Aorta (tissue), 5 donors: ENCODE measurements around the gene ZNF346. TPM values are rescaled to one million over a fixed set of nuclear protein-coding genes. Genes with fewer than 3 reads are reported as not detected.

ENCODE experiments used
- ATAC-seq: fragments of 200-7000 bp; cut with Tn5 transposase; one replicate; pipeline ENCODE4 v1.9.1; 2022; ENCODE audit warnings: moderate library complexity; ENCODE audit not compliant: low FRiP score
- DNase-seq, 2 donors: peaks; one replicate each; pipeline ENCODE4 v3.0.0-alpha.2; 2020
- H3K27ac ChIP-seq, 2 donors: one replicate each; pipeline ENCODE4 v1.5.1; 2013; ENCODE audit warnings: low read length in 2 of 2, mild to moderate bottlenecking in 2 of 2, moderate library complexity in 2 of 2, control low read depth in 1 of 2, inconsistent platforms in 1 of 2, low read depth in 1 of 2
- H3K27me3 ChIP-seq, 2 donors: one replicate each; pipeline ENCODE4 v1.6.1; 2013; ENCODE audit warnings: control low read depth in 1 of 2, low read length in 1 of 2, mild to moderate bottlenecking in 1 of 2, moderate library complexity in 1 of 2; ENCODE audit not compliant: insufficient read depth in 2 of 2, control insufficient read depth in 1 of 2
- H3K36me3 ChIP-seq, 2 donors: one replicate each; pipeline ENCODE4 v1.6.1; 2013; ENCODE audit warnings: control low read depth in 1 of 2, low read length in 1 of 2, mild to moderate bottlenecking in 1 of 2; ENCODE audit not compliant: insufficient read depth in 2 of 2, control insufficient read depth in 1 of 2
- H3K4me1 ChIP-seq, 2 donors: one replicate each; pipeline ENCODE4 v1.6.1; 2013; ENCODE audit warnings: low read length in 2 of 2, control low read depth in 1 of 2, mild to moderate bottlenecking in 1 of 2, moderate library complexity in 1 of 2; ENCODE audit not compliant: insufficient read depth in 2 of 2, control insufficient read depth in 1 of 2
- H3K4me3 ChIP-seq, 2 donors: one replicate each; pipeline ENCODE4 v1.5.1; 2013; ENCODE audit warnings: low read length in 2 of 2, control low read depth in 1 of 2, mild to moderate bottlenecking in 1 of 2
- H3K9me3 ChIP-seq: one replicate; pipeline ENCODE4 v1.6.1; 2013; ENCODE audit warnings: mild to moderate bottlenecking, low read length; ENCODE audit not compliant: control insufficient read depth
- WGBS, 2 donors: extraction: QIAGEN DNeasy Blood & Tissue Kit; methylation state at CpG; one replicate each; pipeline ENCODE4 v1.1.7; 2013; 5-methylcytosine and 5-hydroxymethylcytosine counted together
- intact Hi-C, 2 donors: fragments of 100-400 bp; cut with DNase I; formaldehyde crosslinking; loops; one replicate each; pipeline versions ENCODE4 v1.14.2 to v1.15.0; 2022
- polyA plus RNA-seq, 2 donors: library from polyadenylated mRNA; stranded (reverse); fragments of 200-250 nt; gene quantifications; one replicate each; pipeline ENCODE4 v1.2.3, GENCODE V29; 2013
- total RNA-seq, 2 donors: library from RNA; stranded (reverse); fragmentation: NEBNext Ultra II Directional; extraction: Animal tissue kit (Norgen Biotek cat#: 25700); gene quantifications; one replicate each; pipeline ENCODE4 v1.2.1, GENCODE V29; 2021
- donor health status: healthy with polysubstance abuse.
- donor health status: Bipolar disorder and iron deficiency.
- donor health status: DM: no; HTN: no; CAD: no.
- donor health status: DM: no; HTN: no; CAD: no.
- donor health status: DM: yes; HTN: yes; CAD: no.

Gene ZNF346
- total and polyA plus RNA-seq, 4 donors: 2.1 to 25.7 (median 12.1) TPM

DNA sequence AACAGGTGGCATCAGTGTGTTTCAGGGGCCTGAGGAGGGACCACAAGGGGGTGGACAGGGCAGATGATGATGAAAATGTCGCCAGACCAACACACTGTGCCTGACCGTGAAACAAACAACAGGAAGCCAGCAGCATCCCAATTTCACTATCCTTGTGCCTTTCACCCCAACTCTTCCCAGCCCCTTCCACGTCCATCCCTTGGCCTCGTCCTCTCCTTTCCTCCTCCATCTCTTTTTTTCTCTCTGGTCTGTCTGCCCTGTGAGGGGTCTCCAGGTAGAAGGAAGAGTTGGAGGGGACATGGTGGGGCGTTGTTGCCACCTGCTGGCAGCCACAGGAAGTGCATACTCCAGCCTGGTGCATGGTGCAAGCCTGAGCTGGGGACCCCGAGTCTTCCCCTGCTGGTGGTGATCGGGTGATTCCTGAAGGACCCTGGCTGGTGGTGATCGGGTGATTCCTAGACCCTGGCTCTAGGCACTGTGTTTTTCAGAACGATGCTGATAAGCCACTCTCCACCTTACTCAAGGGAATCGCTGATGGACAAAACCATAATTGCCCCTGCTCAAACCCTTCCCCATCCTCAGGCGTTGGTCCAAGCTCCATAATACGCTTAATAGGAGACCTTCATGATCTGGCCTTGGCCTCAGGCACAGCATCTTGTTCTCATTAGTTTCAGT is 89.4 kb downstream of the ZNF346 start:
- H3K27me3 ChIP-seq: no peaks in the 10 kb centered on the region
- H3K4me1 ChIP-seq: no peaks in the 10 kb centered on the region
- ATAC-seq (no peak), DNase-seq (peak; percentile 67 to 87)
- no peaks in the 10 kb centered on the region for H3K9me3 ChIP-seq
- intact Hi-C loops: loop anchor here (5.0 to 10.0 kb wide), 4 partner anchors 113 to 450 kb away; partner anchors contain the start of gene MXD3 (in 1 of the 2)
- no peak overlapping the region for H3K4me3 ChIP-seq
- H3K36me3 ChIP-seq: no peaks in the 10 kb centered on the region
- no peak overlapping the region for H3K27ac ChIP-seq
- WGBS, 2 donors: 20 to 29% methylated on average over 12 of the region's 12 CpGs

DNA sequence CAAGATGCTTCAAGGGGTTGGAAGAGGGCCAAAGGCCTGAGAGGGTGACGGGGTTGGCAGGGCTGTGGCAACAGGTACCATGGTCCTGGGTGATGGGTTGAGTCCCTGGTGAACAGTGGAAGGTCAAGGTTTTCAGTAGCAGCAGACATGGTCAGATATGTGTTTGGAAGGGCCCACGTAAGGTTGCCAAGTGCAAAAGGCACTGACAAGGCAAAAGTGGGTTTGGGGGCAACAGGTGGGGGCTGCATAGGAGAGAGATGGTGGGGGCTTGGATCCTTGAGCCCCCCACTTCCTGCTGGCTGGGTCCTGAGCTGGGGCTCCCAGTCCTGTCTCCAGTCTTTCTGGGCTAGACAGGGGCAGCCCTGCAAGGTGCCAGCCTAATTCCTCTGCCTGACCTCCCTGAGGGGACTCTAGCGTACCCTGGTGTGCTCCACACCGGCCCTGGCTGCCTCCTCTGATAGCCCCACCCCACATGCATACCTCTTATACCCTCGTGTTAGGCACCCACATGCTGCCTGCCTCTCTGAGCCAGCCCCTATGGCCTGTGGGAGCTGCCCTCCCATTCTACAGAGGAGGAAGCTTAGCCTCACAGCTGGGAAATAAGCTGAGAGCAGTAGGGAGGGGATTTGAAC is 90.2 kb downstream of the ZNF346 start:
- no peaks in the 10 kb centered on the region for H3K4me1 ChIP-seq
- intact Hi-C loops: loop anchor here (5.0 to 10.0 kb wide), 4 partner anchors 112 to 450 kb away; partner anchors contain the start of gene MXD3 (in 1 of the 2)
- H3K27me3 ChIP-seq: no peaks in the 10 kb centered on the region
- H3K9me3 ChIP-seq: no peaks in the 10 kb centered on the region
- 67 to 71% methylated on average over 5 of the region's 5 CpGs for WGBS, 2 donors
- no peaks in the 10 kb centered on the region for H3K36me3 ChIP-seq
- DNase-seq (no peak), ATAC-seq (no peak)
- no peak overlapping the region for H3K4me3 ChIP-seq
- no peak overlapping the region for H3K27ac ChIP-seq

DNA sequence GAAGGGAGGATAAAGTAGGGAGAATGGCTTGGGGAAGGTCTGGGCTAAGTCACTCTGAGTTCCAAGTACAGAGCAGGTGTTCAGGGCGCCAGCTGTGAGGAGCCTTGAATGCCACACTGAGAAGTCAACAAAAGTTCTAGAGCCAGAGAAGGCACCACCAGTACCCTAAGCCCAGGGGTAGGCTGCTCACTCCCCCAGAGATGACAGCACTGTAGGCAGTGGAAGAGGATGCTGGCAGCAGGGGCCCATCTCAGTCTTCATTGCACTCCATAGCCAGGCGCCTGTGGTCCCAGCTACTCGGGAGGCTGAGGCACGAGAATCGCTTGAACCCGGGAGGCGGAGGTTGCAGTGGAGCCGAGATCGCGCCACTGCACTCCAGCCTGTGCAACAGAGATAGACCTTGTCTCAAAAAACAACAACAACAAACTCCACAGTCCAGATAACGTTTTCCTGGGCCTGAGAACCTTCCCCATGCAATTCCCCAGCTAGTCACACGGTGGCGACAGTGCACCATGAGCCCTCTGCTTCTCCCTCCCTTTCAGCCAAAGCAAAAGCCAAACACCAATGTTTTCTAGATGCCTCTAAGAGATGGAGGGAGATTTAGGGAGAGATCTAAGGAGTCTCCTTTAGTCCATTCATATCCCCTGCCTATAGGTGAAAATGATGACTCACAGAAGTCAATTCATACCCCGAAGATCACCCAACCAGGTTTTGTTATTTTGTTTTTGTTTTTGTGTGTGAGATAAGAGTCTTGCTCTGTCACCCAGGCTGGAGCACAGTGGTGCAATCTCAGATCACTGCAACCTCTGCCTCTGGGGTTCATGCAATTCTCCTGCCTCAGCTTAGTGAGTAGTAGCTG is 91.3 kb downstream of the ZNF346 start:
- Histone ChIP-seq H3K4me3 (no peak overlapping the region), H3K27ac (no peak overlapping the region), H3K9me3 (no peaks in the 10 kb centered on the region), H3K27me3 (no peaks in the 10 kb centered on the region), H3K4me1 (no peaks in the 10 kb centered on the region), H3K36me3 (no peaks in the 10 kb centered on the region)
- ATAC-seq (peak; percentile 82), DNase-seq (peak; percentile 78 to 93)
- intact Hi-C loops: loop anchor here (5.0 to 10.0 kb wide), 4 partner anchors 111 to 451 kb away; partner anchors contain the start of gene MXD3 (in 1 of the 2)
- 16 to 17% methylated on average over 14 of the region's 14 CpGs for WGBS, 2 donors

DNA sequence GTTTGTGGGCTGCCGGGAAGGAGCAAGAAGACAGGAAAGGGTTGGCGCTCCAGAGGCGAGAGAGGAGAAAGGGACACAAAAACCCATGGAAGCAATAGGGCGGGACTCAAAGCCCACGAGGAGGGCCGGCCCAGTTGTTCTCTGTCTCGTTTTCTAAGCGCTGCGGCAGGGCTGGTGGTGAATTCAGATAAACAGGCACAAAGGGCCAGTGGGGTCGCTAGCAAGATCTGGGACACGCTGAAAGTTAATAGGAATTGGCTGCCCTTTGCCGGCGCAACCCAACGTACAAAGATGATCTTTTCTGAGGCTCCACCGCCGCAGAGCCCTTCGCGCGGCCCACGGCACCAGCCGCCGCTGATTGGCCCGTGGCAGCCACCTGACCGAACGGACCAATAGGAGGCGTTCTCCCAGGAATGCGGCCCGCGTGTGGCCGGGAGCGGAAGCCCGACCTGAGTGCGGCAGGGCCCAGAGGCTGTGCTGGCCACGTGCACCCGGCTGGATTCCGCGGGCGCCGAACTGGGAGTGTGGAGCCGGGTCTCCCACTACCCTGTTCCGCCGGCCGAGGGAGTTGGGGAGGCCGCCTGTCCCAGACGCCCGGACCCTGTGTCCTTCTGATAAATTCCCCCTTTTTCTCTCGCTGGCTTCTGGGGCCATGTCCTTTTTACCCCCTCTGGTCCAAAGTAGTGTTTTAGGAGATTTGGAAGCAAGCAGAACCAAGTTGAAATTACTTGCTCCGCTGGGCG is 94.3 kb downstream of the ZNF346 start:
- intact Hi-C loops: loop anchor here in 1 of 2 donors (10.0 kb wide), 1 partner anchor 108 kb away; no protein-coding TSS in a partner anchor
- peak; percentile 97 for ATAC-seq
- peak; percentile 94 to 95 for DNase-seq

DNA sequence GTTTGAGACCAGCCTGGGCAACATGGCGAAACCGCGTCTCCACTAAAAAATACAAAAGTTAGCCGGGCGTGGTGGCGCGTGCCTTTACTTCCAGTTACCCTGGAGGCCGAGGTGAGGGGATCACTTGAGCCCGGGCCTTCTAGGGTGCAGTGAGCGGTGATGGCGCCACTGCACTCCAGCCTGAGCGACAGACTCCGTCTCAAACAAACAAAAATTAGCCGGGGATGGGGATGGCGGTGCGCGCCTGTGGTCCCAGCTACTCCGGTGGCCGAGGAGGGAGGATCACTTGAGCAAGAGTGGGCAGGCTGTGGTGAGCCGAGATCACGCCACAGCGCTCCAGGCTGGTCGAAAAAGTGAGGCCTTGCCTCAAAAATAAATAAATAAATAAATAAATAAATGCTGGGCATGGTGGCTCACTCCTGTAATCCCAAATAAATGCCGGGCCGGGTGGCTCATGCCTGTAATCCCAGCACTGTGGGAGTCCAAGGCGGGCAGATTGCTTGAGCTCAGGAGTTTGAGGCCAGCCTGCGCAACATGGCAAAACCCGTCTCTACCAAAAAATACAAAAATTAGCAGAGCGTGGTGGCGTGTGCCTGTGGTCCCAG is 95.0 kb downstream of the ZNF346 start:
- no peak overlapping the region for H3K27ac ChIP-seq
- no peaks in the 10 kb centered on the region for H3K27me3 ChIP-seq
- H3K9me3 ChIP-seq: no peaks in the 10 kb centered on the region
- no peaks in the 10 kb centered on the region for H3K36me3 ChIP-seq
- peak; percentile 47 to 64 for DNase-seq
- intact Hi-C loops: loop anchor here in 1 of 2 donors (10.0 kb wide), 1 partner anchor 107 kb away; no protein-coding TSS in a partner anchor
- H3K4me3 ChIP-seq: no peak overlapping the region
- 97 to 98% methylated on average over 30 of the region's 30 CpGs for WGBS, 2 donors
- H3K4me1 ChIP-seq: no peaks in the 10 kb centered on the region
- ATAC-seq: no peak

More for the DNA sequence above, 94.3 kb downstream of the ZNF346 start:
- no peaks in the 10 kb centered on the region for H3K4me1 ChIP-seq
- WGBS, 2 donors: 15 to 16% methylated on average over 49 of the region's 49 CpGs
- peak overlapping the region in 1 of 2 donors; percentile 4 for H3K27ac ChIP-seq
- H3K4me3 ChIP-seq: no peak overlapping the region
- H3K9me3 ChIP-seq: no peaks in the 10 kb centered on the region
- H3K36me3 ChIP-seq: no peaks in the 10 kb centered on the region
- H3K27me3 ChIP-seq: no peaks in the 10 kb centered on the region

DNA sequence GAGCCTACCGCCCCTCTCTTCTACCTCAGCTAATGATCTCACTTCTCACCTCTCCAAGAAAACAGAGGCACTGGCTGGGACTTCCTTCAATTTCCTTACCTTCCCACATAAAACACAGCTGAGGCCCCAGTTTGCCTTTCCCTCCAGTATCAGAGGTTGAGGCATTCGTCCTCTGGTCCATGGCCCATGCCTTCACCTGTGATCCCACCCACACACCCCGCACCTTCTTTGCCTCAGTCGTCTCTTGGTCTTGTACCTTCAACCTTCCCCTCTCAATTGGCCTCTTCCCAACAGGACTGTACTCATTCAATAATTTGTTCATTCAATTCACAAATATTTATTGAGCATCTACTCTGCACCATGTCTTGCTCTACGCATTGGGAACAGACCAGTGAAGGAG is 100.1 kb downstream of the ZNF346 start:
- H3K4me3 ChIP-seq: no peak overlapping the region
- DNase-seq (no peak), ATAC-seq (no peak)
- H3K9me3 ChIP-seq: no peaks in the 10 kb centered on the region
- no peaks in the 10 kb centered on the region for H3K27me3 ChIP-seq
- WGBS, 2 donors: 94 to 99% methylated on average over 5 of the region's 5 CpGs
- intact Hi-C loops: no loop called here
- H3K36me3 ChIP-seq: no peaks in the 10 kb centered on the region
- H3K27ac ChIP-seq: no peak overlapping the region
- H3K4me1 ChIP-seq: no peaks in the 10 kb centered on the region

DNA sequence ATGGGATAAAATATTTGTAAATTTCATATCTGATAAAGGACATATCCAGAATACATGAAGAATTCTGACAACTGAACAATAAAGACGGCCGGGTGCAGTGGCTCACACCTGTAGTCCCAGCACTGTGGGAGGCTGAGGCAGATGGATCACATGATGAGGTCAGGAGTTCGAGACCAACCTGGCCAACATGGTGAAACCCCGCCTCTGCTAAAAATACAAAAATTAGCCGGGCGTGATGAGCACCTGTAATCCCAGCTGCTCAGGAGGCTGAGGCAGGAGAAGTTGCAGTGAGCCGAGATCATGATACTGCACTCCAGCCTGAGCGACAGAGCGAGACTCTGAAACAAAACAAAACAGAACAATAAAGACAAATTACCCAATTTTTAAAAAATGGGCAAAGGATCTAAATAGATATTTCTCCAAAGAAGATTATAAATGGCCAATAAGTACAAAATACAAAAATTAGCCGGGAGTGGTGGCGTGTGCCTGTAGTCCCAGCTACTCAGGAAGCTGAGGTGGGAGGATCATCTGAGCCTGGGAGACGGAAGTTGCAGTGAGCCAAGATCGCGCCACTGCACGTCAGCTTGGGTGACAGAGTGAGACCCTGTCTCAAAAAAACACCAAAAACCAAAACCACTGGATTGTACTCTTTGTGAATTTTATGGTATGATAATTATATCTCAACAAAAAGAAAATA is 101.4 kb downstream of the ZNF346 start:
- H3K27me3 ChIP-seq: no peaks in the 10 kb centered on the region
- no peaks in the 10 kb centered on the region for H3K36me3 ChIP-seq
- no peaks in the 10 kb centered on the region for H3K9me3 ChIP-seq
- no peaks in the 10 kb centered on the region for H3K4me1 ChIP-seq
- ATAC-seq: no peak
- DNase-seq: peak; percentile 9 to 25
- no peak overlapping the region for H3K27ac ChIP-seq
- intact Hi-C loops: no loop called here
- H3K4me3 ChIP-seq: no peak overlapping the region
- WGBS, 2 donors: 87 to 90% methylated on average over 15 of the region's 15 CpGs
